Right renal cortex interstitium (tissue), 3 donors: ENCODE results near the gene EML1. TPM values are rescaled to one million over a fixed set of nuclear protein-coding genes. Genes with fewer than 3 reads are reported as not detected.
"Not testable (repeated sequence)": the region's sequence is repeated elsewhere in the genome, so short reads cannot be mapped to it uniquely, and the experiment has no call there.

Source experiments
- DNase-seq, 3 donors: peaks; one replicate each; pipeline ENCODE4 v3.0.0-alpha.2; 2013; ENCODE audit warnings: low read depth in 3 of 3, low spot score in 2 of 3
- polyA plus RNA-seq, 3 donors: library from polyadenylated mRNA; unstranded; fragments of 120-200 nt; gene quantifications; one replicate each; pipeline ENCODE4 v1.2.1, GENCODE V29; 2013; ENCODE audit not compliant: insufficient read length in 3 of 3

Gene EML1
- polyA plus RNA-seq, 3 donors = 37.6 to 44.8 (median 38.0) TPM

DNA sequence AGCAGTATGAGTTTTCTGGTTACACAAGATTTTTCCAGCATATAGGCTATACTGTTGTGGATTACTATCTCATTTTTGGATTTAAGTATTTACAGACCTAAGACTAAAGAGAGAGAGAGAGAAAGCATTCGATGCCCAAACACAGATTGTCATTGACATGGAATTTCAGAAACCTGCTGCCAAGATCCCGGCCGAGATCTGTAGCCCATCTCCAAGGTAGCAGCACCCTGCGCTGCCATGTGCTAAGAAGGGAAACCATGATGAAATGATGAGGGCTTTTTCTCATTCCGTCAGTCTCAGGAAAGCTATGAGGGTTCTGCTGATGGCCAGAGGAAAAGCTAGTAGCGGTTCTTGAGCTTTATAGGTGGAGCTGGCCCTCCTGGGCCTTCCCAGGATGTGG, 136.4 kb downstream of the EML1 start:
- no peak for DNase-seq

DNA sequence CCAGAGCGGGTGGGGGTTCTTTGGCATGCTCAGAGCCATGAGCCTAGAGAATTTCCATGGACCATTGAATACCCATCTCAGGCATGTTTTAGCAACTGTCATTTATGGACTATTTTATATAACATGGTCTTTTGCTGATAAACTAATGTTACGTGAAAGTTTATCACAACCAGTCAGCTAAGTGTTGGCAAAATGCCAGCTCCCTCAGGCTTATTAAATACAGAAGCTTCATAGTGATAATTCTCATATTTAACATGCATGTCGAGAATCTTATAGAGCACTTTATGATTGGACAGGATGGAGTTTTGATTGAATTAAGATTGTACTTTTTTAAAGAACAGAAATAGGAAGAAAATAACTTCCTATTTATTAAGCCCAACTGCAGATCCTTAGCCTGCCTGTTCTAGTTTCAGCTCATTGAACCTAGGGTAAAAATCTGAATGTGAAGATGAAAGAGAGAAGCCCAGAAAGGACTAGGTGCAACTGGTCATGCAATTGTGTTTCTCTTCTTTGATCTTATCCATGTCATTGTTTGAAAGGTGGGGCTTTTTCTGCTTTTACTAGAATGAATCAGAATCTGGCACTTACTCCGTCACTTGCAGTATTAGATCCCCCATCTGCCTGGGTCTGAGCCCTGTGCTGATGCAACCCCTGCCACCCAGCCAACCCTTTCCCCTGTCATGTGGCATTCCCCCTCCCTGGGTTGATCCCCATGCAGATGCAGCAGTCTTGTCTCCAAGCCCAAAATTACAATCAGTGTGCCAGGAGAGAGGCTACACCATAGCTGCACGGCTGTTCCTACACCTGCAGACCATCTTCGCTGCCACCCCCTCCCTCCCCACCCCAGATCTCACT, 137.4 kb downstream of the EML1 start:
- DNase-seq = no peak

DNA sequence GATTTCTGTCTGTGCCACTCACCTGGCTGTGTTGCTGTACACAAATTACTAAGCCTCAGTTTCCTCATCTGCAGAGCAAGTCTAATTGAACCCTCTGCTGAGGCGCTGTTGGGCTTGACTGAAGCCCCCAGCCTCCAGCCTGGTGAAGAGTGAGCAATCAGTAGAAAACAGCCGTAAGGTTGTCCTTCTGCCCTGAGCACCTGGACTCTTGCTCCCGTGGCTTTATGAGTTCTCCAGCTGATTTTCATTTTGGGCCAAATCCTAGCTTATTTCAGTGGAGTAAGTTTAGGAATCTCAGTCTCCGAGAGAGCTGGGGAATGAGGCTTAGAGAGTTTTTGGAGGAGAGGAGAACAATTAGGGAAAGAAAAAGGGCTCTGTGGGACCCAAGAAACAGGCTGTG, 138.1 kb downstream of the EML1 start:
- DNase-seq = no peak

DNA sequence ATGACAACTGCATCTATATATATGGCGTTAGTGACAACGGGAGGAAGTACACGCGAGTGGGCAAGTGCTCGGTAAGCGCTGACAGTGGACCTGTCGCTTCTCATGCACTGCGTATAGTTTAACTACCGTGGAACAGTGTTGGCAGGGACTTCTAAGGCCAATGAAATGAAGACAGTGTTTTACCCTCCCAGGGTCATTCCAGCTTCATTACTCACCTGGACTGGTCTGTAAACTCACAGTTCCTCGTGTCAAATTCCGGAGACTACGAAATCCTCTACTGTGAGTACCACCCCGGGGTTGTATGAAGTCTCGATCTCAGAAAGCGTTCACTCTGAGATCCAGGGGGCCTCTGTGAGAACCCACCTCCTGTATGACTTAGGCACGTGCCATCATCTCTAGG, 142.8 kb downstream of the EML1 start:
- no peak for DNase-seq

DNA sequence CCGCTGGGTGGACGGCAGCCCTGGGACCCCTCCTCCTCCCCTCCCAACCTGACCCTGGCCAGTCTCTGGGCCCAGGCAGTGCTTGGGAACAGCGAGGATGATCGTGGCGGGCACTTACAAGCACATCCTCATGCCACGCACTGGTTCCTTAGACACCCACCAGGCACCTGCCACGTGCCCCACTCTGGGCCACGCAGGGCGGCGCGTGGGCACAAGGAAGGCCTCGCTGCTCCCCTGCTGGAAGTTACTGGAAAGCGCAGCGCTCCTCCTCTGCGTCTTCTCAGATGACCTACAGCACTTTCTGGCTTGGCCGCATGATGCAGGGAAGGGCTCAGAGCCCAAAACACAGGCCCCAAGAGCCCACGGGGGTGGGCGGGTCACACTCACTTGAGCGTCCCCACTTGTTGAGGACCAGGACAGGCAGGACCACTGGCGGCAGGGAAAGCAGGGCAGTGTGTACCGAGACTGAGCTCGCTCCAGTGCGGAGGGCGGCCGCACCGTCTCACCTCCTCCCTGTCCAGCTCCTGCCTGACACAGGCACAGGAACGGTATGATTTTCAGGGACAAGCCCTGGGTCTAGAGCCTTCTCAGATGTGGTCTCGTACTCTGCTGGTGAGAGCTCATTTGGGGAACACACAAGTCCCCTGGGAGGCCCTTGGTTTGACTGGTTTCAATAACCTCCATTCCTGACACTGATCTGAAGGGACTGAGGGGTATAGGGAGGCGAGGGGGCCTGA, 143.7 kb downstream of the EML1 start:
- DNase-seq = no peak

DNA sequence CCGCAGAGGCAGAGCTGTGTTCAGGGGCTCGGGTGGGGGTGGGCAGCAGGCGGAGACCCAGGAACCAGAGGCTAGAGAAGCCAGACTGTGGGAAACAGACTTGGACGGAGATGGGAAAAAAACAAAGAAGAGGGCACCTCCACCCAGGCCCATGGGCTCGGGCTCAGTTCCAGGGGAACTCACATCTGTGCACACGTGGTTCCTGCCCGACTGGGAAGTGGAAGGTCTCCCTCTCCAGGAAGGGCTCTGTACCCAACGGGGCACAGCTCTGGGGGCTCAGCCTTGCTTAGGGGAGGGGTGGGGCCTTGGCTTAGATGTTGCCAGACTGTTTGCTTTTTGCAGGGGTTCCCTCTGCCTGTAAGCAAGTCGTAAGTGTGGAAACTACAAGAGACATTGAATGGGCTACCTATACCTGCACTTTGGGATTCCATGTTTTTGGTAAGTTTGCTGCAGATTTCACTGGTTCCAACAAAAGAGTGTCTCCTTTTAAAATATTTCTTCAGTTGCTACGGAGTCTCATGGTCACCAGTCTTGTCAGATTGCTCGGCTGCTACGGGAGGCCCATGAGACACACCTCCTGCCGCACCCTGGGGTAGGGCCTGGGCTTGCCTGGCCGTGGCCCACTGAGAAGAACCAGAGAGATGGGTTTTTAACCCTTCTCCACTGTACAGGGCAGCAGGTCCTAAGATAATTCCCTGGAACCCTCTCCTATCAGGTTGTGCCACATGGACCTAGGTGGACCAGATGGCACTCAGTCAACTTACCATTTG, 144.4 kb downstream of the EML1 start:
- no peak for DNase-seq

DNA sequence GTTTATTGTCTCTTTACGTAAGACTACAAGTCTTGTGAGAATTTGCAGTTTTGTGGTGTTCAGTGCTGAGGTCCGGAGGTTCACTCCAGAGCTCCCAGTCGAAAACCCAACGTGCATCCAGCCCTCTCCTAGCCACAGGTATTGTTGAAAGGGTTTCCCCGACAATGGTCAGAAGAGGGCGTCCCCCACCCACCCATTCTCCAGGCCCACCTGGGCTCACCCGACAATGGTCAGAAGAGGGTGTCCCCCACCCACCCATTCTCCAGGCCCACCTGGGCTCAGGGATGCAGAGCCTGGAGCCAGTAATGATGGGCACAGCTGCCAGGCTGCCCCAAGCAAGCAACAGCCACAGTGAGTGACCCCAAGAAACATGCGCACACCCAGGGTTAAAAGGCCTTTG, 145.2 kb downstream of the EML1 start:
- DNase-seq = no peak

DNA sequence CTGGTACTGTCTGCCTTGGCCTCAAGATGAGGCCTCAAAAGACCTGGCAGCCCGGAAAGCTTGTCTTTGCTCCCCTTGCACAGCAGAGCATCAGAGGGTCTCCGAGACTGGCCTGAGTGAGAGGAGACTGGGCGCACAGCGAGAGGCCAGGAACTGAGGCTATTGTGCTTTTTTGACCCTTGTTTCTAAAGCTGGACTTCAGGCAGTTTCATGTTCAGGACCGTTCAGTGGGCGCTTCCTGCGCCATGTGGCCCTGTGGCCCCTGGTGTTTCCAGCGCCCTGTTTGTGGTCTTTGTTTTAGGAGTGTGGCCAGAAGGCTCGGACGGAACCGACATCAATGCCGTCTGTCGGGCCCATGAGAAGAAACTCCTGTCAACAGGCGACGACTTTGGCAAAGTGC, 145.7 kb downstream of the EML1 start:
- no peak for DNase-seq

DNA sequence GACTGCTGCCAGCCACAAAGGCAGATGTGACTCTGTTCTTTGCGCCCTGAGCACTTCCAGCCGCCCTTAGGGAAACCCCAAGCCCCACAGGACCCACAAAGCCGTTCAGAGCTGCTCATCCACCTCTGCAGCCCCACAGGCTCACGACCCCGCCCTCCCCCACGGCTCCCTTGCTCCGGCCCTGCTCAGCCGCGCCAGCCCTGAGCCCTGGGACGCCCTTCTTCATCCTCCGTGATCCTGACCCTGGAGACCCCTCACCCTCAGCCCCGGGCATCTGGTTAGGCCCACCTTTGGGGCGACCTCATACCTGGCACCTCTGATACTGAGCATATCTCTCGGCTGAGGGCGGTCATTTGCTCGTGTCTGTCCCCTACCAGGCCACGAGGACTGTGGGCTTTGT, 146.2 kb downstream of the EML1 start:
- DNase-seq = no peak

DNA sequence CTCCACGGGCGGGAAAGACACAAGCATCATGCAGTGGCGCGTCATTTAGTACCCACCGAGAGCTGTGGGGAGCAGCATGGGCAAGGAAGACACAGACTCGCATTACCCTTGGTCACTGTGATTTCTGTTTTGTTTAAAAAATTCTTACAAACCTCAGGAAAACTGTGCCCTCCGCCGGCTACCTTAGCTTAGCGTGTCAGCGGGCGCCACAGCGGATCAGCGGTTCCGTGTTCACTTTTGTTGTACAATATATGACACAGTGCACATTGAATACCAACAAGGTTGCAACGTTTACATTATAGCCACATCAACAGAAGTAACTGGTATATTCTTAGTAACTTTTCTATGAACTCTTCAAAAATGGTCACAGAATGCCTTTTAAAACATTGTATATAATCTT, 146.9 kb downstream of the EML1 start:
- DNase-seq = no peak

DNA sequence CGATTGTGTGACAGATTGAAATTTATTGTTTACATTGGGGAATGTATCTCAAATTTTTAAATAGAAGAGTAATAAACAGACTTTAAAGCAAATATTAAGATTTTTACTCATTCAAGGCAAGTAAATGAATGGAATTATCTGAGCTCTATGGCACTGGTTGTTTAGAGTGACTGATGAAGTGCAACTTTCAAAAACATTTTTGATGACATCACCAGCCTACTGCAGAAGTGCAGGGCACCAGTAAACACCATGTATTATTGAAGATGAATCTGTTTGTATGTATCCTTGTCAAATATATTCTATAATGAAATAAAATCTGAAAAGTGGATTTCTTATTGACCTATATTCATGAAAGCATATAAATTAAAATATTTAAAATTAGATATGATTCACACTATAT, 148.0 kb downstream of the EML1 start:
- DNase-seq = no peak

DNA sequence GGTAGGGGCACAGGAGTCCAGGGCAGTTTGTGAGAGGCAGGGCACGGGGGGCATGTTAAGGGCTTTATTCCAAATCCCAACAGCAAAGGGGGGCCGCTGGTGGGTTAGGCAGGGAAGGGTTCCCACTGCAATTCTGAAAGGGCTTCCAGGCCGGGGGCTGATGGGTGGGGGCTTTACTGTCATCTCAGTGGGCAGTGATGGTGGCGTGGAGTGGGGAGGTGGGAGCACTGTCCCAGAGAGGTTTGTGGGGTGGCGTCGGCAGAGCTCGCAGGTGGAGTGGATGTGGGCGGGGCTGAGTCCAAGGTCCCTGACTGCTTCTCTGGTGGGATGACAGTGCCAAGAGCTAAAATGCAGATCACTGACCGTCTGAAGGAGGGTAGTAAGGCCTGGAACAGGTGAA, 150.4 kb downstream of the EML1 start:
- DNase-seq = no peak

DNA sequence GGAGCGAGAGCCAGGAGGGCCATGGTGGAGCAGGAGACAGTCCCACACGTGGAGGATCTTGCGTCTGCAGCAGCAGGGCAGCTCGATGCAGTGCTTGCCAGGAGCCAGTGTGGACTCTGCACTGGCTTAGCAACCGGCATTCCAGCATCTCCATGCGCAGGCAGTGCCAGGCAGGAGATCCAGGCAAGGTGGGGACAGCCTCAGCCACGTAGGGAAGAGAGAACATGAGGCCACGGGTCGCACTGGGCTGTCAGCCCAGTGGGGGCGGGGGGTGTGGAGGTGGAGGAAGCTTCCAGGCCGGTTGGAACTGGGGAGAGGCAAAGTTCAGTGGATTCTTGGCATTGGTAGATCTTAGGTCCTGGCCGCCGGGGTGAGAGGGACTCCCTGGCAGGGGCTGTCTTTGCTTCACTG, 151.0 kb downstream of the EML1 start:
- no peak for DNase-seq

DNA sequence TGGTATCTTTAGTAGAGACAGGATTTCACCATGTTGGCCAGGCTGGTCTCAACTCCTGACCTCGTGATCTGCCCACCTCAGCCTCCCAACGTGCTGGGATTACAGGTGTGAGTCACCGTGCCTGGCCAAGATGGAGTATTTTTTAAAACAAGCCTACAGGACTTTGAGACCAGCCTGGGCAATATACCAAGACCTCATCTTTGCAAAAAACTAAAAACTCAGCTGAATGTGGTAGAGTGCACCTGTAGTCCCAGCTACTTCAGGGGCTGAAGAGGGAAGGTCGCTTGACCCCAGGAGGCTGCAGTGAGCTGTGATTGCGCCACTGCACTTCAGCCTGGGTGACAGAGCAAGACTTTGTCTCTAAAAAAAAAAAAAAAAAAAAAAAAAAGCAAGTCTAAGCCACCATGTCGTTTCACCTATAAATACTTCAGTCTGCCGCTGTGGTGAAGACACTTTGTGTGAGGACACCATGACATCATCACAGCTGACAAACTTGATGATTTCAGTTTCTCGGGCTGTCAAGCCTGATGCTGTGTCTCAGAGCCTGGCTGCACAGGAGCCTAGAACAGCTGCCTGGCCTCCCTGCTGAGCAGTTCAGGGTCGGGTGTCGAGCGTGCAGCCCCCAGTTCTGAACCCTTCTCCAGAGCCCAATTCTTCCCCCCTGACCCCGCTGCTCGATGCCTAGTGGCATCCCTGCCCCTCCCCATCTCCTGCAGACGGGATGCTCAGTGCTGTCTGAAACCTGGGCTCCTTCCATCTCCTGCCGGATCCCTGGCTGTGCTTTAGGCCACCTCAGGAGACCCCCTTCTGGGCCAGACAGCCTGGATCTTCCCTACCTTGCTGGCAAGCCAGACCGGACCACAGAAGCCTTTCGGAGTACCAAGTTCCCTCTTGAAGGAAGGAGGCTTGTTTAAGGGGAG, 152.8 kb downstream of the EML1 start:
- DNase-seq = no peak

DNA sequence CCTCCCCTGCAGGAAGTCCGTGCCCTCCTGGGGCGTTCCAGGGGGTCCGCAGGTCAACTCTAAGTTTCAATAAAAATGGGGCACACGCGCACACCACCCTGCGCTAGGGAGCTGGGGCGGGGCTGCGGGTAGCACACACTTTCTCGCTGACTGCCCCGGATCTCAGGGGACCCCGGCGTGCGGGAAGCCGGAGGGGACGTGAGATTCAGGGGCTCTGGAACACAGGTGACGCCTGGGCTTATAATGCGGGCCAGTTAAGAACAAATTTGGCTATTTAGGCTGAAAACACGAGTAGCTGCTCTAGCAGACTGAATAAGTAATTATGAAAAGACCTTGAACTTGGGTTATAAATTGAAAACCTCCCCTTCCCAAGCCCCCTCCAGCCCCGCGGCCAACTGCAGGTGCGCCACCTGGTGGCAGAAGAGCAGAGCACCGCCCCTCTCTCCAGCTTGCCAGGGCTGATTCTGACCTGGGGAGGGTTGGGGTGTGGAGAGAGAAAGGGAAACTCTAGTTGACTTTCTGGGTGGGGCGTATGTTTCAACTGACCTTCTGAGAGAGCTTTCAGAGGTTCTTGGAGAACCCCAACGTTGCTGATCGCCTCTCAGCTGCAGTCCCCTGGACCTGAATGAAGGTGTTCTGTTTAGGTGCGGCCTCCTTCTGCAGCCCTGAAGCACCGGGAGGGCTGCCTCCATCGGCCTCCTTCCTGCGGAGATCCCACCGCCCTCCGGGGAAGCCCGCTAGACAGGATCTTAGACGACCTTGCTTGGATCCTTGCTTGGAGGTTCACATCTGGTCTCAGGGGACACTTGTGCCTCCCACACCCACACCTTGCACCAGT, 153.7 kb downstream of the EML1 start:
- no peak for DNase-seq

DNA sequence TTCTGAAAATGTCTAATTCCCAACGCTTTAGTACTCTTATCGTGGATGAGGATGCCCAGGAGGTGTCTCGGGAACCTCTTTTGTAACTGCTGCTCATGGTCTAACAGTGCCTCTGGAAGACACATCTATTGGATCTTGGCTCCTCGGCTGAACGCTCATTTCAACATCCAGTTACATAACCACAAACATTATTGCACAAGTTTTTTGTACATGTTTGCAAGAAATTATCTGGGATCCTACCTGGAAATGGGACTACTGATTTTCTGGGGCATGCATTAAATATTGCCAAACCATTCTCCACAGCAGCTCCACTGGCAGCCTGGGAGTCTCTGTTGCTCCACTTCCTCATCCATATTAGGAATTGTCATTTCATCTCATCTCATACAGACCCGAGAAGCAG, 154.5 kb downstream of the EML1 start:
- DNase-seq = no peak

DNA sequence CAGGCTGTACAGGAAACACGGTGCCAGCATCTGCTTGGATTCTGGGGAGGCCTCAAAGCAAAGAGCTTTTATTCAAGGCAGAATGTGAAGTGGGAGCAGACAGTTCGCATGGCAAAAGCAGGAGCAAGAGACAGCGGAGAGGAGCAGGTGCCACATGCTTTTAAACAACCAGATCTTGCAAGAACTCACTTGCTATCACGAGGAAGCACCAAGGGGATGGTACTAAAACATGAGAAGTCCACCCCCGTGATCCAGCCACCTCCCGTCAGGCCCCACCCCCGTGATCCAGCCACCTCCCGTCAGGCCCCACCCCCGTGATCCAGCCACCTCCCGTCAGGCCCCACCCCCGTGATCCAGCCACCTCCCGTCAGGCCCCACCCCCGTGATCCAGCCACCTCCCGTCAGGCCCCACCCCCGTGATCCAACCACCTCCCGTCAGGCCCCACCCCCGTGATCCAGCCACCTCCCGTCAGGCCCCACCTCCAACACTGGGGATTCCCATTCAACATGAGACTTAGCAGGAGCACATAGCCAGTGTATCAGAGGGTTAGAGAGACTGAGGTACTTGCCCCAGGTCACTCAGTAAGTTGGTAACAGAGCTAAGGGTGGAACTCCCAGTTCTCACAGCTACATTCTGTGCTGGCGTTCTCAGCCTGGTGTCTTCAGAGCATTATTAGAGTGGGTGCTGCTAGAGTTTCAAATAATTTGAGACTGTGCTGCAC, 156.0 kb downstream of the EML1 start:
- not testable (repeated sequence) for DNase-seq

DNA sequence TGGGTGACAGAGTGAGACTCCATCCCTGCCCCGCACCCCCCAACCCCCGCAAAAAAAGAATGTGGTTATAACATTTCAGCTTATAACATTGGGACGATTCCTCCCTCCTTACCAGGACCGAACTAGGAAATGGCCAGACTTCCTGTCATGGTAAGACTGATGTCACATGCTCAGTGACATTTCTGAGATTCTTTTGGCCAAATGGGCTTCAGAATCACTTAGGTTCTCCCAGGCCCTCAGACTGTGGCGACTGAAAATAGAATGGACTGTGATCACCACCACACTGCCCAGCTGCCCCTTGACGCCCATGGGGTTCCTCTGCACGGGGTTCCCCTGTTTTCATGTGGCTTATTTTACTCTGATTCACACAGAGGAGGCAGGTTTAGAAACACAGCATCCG, 157.0 kb downstream of the EML1 start:
- no peak for DNase-seq

DNA sequence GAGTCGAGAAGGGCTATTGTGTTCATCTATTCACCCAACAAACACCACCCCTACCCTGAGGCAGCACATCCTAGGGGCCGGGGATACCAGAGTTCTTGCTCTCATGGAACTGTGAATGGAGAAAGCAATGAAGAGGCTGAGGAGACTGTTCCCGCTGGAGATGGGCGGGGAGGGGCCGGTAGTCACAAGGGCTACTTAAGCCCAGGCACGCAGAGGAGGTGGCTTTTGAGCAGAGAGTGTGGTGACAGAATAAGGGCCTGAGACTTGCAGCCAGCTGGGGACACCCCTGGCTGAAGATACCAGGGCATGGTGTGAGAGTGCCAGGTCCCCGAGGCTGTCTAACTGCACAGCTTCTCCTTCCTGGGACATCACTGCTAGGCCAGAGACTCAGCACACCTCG, 157.9 kb downstream of the EML1 start:
- DNase-seq = no peak
